GM21447 (cell line): ENCODE data around the gene SLC16A8.
"Not testable (repeated sequence)": the region's sequence is repeated elsewhere in the genome, so short reads cannot be mapped to it uniquely, and the experiment has no call there.

Experiments
- ATAC-seq: cut with Tn5 transposase; IDR thresholded peaks from one replicate; pipeline ENCODE4 v1.9.1; 2021; ENCODE audit not compliant: unreplicated experiment

Gene SLC16A8

GRCh38 chr22:38051261-38051660 lies 32.7 kb downstream of the SLC16A8 start:
- no peak for ATAC-seq

GRCh38 chr22:38050720-38051119 lies 33.3 kb downstream of the SLC16A8 start:
- no peak for ATAC-seq

GRCh38 chr22:38049812-38050619 lies 34.0 kb downstream of the SLC16A8 start:
- no peak for ATAC-seq

- ATAC-seq = no peak
These were observed 37.8 kb downstream of the SLC16A8 start for GRCh38 chr22:38046070-38046748.

GRCh38 chr22:38043151-38044039 lies 40.6 kb downstream of the SLC16A8 start:
- ATAC-seq = no peak

GRCh38 chr22:38042488-38042790 lies 41.5 kb downstream of the SLC16A8 start:
- ATAC-seq = no peak

- no peak for ATAC-seq
These were observed 42.1 kb downstream of the SLC16A8 start for GRCh38 chr22:38041760-38042487.

- no peak for ATAC-seq
These were observed 42.8 kb downstream of the SLC16A8 start for GRCh38 chr22:38040953-38041759.

- no peak for ATAC-seq
These were observed 44.8 kb downstream of the SLC16A8 start for GRCh38 chr22:38038890-38039812.

GRCh38 chr22:38038426-38038825 lies 45.6 kb downstream of the SLC16A8 start:
- no peak for ATAC-seq

GRCh38 chr22:38037367-38038150 lies 46.4 kb downstream of the SLC16A8 start:
- ATAC-seq = not testable (repeated sequence)

- no peak for ATAC-seq
These were observed 47.5 kb downstream of the SLC16A8 start for GRCh38 chr22:38036392-38037062.

GRCh38 chr22:38035530-38035885 lies 48.5 kb downstream of the SLC16A8 start:
- no peak for ATAC-seq

GRCh38 chr22:38034884-38035529 lies 49.0 kb downstream of the SLC16A8 start:
- ATAC-seq = no peak

GRCh38 chr22:38034278-38034882 lies 49.6 kb downstream of the SLC16A8 start:
- no peak for ATAC-seq

- ATAC-seq = no peak
These were observed 50.3 kb downstream of the SLC16A8 start for GRCh38 chr22:38033522-38034277.
